SU-DHL-6 (cell line): ENCODE measurements around the gene CCDC185.

ENCODE experiments used
- H2AFZ ChIP-seq: fragments of 200-600 bp; sonication (generic); 2 replicates; pipeline ENCODE4 v1.6.1; 2014; ENCODE audit warnings: low read depth, mild to moderate bottlenecking, moderate library complexity, mixed read lengths, antibody characterized with exemption, low read length; ENCODE audit not compliant: severe bottlenecking
- H3F3A ChIP-seq: fragments of 200-600 bp; shearing (Covaris generic); 2 replicates; pipeline ENCODE4 v1.6.0; 2016; ENCODE audit warnings: antibody characterized with exemption, mild to moderate bottlenecking; ENCODE audit not compliant: insufficient read depth
- H3K27ac ChIP-seq: fragments of 200-600 bp; sonication (generic); 2 replicates; pipeline ENCODE4 v1.5.1; 2016; ENCODE audit warnings: low read depth, mild to moderate bottlenecking, low read length, moderate library complexity, mixed read lengths
- H3K27me3 ChIP-seq: fragments of 200-600 bp; sonication (generic), shearing (Covaris generic); 2 replicates; pipeline ENCODE4 v1.6.0; 2014; ENCODE audit warnings: mild to moderate bottlenecking, low read length
- H3K36me3 ChIP-seq: fragments of 200-600 bp; sonication (generic); 2 replicates; pipeline ENCODE4 v1.6.1; 2014; ENCODE audit warnings: mild to moderate bottlenecking, low read length, mixed read lengths
- H3K4me2 ChIP-seq: fragments of 300-600, 200-600 bp; shearing (Covaris generic), sonication (generic); 2 replicates; pipeline ENCODE4 v1.6.0; 2014; ENCODE audit warnings: low read length, low read depth, mild to moderate bottlenecking; ENCODE audit not compliant: poor library complexity, severe bottlenecking
- H3K4me3 ChIP-seq: fragments of 200-600 bp; sonication (generic); 2 replicates; pipeline ENCODE4 v1.5.1; 2014; ENCODE audit warnings: antibody characterized with exemption, low read length, mild to moderate bottlenecking, mixed read lengths; ENCODE audit not compliant: insufficient read depth, poor library complexity, severe bottlenecking
- H3K79me2 ChIP-seq: fragments of 200-600 bp; sonication (generic); 2 replicates; pipeline ENCODE4 v1.6.1; 2014; ENCODE audit warnings: mild to moderate bottlenecking, low read length, moderate library complexity; ENCODE audit not compliant: insufficient read depth
- H3K9ac ChIP-seq: fragments of 200-600 bp; sonication (generic); 2 replicates; pipeline ENCODE4 v1.7.0; 2014; ENCODE audit warnings: mild to moderate bottlenecking, low read length
- H3K9me2 ChIP-seq: fragments of 200-600 bp; sonication (generic); replicated peaks from 2 replicates; pipeline ENCODE4 v1.6.1; 2014; ENCODE audit warnings: low read length; ENCODE audit not compliant: insufficient read depth
- H3K9me3 ChIP-seq: fragments of 200-600 bp; sonication (generic); 2 replicates; pipeline ENCODE4 v1.6.1; 2014; ENCODE audit warnings: low read length, mixed read lengths; ENCODE audit not compliant: insufficient read depth
- H4K20me1 ChIP-seq: fragments of 200-600 bp; sonication (generic); 2 replicates; pipeline ENCODE4 v1.6.1; 2014; ENCODE audit warnings: low read depth, mild to moderate bottlenecking, antibody characterized with exemption, low read length, moderate library complexity, mixed read lengths
- EZH2phosphoT487 ChIP-seq: fragments of 200-600 bp; sonication (generic), shearing (Covaris generic); conservative IDR thresholded peaks from 2 replicates; pipeline ENCODE4 v1.6.1; 2018; ENCODE audit warnings: mild to moderate bottlenecking, antibody characterized with exemption, low read length, moderate library complexity, mixed read lengths
- TF ChIP-seq, protein P1 (sequence below): fragments of 200-600 bp; sonication (generic); IDR thresholded peaks from one replicate; pipeline ENCODE4 v1.5.1; 2017; ENCODE audit warnings: antibody characterized with exemption, mild to moderate bottlenecking, low read length, moderate library complexity; ENCODE audit not compliant: insufficient read depth, poor library complexity, severe bottlenecking

The CCDC185 gene

DNA sequence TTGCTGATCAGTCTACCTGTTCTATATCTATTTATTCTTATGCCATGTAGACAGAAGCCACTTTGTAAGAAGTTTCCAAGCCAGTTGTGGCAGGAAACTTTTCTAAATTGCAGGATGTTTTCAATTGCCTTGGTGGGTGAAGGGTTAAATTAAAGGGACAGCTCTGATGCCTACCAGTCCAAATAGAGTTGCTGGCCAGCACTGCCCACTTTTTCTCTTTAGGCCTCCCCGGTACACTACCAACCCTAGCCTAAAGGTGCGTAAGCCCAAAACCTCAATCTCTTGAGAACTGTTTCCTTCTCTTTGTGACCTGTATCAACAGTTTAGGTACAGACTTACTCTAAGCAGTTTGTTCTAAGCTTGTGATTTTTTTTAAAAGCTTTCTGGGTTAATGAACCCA, 44.8 kb upstream of the CCDC185 start:
- Histone ChIP-seq H3K79me2 (no peaks in the 10 kb centered on the region), H3K9ac (no peak overlapping the region), H3K36me3 (no peaks in the 10 kb centered on the region), H3K9me3 (no peaks in the 10 kb centered on the region), H2AFZ (no peak overlapping the region), H3K4me2 (no peak overlapping the region), H4K20me1 (no peaks in the 10 kb centered on the region), H3K4me3 (no peak overlapping the region), H3K27ac (no peak overlapping the region), H3K9me2 (no peaks in the 10 kb centered on the region), H3F3A (no peaks in the 10 kb centered on the region), H3K27me3 (no peaks in the 10 kb centered on the region)
- TF ChIP-seq, protein P1, sequence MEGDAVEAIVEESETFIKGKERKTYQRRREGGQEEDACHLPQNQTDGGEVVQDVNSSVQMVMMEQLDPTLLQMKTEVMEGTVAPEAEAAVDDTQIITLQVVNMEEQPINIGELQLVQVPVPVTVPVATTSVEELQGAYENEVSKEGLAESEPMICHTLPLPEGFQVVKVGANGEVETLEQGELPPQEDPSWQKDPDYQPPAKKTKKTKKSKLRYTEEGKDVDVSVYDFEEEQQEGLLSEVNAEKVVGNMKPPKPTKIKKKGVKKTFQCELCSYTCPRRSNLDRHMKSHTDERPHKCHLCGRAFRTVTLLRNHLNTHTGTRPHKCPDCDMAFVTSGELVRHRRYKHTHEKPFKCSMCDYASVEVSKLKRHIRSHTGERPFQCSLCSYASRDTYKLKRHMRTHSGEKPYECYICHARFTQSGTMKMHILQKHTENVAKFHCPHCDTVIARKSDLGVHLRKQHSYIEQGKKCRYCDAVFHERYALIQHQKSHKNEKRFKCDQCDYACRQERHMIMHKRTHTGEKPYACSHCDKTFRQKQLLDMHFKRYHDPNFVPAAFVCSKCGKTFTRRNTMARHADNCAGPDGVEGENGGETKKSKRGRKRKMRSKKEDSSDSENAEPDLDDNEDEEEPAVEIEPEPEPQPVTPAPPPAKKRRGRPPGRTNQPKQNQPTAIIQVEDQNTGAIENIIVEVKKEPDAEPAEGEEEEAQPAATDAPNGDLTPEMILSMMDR, result no peak
- TF ChIP-seq EZH2phosphoT487, result no peak

DNA sequence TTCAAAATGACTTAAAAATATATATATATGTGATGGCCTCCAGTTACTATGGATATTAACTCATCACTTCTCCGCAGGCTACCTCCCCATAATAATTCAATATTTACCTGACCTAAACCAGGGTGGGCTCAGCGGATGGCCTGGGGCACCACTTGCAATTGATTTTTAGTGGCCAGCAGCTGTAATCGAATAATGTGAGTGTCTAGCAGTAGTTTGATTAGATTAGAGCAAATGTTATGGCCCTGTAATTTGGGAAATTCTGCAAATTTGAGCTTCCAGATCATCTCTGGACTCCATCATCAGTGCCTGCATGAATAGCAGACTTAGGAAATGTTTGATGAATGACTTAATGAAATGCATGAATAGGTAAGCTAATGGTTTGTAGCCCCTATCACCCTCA, 44.0 kb upstream of the CCDC185 start:
- no peaks in the 10 kb centered on the region for H4K20me1 ChIP-seq
- no peak overlapping the region for H3K4me2 ChIP-seq
- no peak overlapping the region for H3K4me3 ChIP-seq
- no peaks in the 10 kb centered on the region for H3K9me2 ChIP-seq
- H3K9ac ChIP-seq, result no peak overlapping the region
- H3K9me3 ChIP-seq, result no peaks in the 10 kb centered on the region
- no peak overlapping the region for H3K27ac ChIP-seq
- H3K36me3 ChIP-seq, result no peaks in the 10 kb centered on the region
- no peaks in the 10 kb centered on the region for H3F3A ChIP-seq
- no peaks in the 10 kb centered on the region for H3K79me2 ChIP-seq
- TF ChIP-seq, protein P1, result no peak
- H3K27me3 ChIP-seq, result no peaks in the 10 kb centered on the region
- H2AFZ ChIP-seq, result no peak overlapping the region

DNA sequence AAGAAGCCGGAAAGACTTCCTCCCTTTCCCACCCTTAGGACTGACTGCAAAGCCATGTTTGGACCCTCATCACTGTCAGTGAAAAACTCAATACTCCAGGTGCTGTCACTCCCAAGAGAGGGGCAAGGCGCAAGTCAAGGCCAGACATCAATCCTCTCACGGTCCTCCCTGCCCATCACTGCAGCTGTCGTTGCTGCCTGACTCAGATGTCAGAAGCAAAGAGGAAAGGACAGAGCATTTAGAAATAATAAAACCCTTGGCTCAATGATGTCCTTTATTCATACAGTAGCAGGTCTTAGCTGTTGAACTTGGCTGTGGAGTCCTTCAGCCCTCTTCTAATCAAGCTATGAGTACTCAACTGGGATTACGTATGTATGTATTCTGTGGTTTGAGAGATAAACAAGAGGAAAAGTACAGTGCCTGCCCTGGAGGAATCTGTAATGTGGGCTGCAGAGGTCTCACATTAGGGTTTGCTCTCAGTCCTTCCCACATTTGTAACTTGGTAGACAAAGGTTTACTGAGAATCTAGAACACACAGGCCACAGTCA, 42.8 kb upstream of the CCDC185 start:
- no peak overlapping the region for H3K27ac ChIP-seq
- no peak overlapping the region for H3K4me2 ChIP-seq
- H3K9ac ChIP-seq, result no peak overlapping the region
- no peak overlapping the region for H2AFZ ChIP-seq
- no peaks in the 10 kb centered on the region for H3K9me3 ChIP-seq
- H4K20me1 ChIP-seq, result no peaks in the 10 kb centered on the region
- H3K4me3 ChIP-seq, result no peak overlapping the region
- no peaks in the 10 kb centered on the region for H3K9me2 ChIP-seq
- H3K79me2 ChIP-seq, result no peaks in the 10 kb centered on the region
- no peaks in the 10 kb centered on the region for H3F3A ChIP-seq
- H3K36me3 ChIP-seq, result no peaks in the 10 kb centered on the region
- H3K27me3 ChIP-seq, result no peaks in the 10 kb centered on the region
- TF ChIP-seq EZH2phosphoT487, result no peak
- TF ChIP-seq, protein P1, result no peak
